Lung (tissue), 12 donors: Measurements from ENCODE around the gene SLC41A3. TPM values are rescaled to one million over a fixed set of nuclear protein-coding genes. Genes with fewer than 3 reads are reported as not detected.

ENCODE experiments used
- ATAC-seq: fragments of 200-7000 bp; cut with Tn5 transposase; one replicate; pipeline ENCODE4 v1.9.1; 2020; ENCODE audit warnings: moderate number of reproducible peaks; ENCODE audit not compliant: insufficient read depth, low FRiP score
- DNase-seq, 3 donors: peaks; one replicate each; pipeline ENCODE4 v3.0.0-alpha.2; 2013 to 2017
- H3K27ac ChIP-seq, 2 donors: one replicate each; pipeline ENCODE4 v1.5.1; 2013; ENCODE audit warnings: mild to moderate bottlenecking in 2 of 2, moderate library complexity in 2 of 2, control low read depth in 1 of 2, inconsistent platforms in 1 of 2, low read depth in 1 of 2, low read length in 1 of 2
- H3K27me3 ChIP-seq, 3 donors: one replicate each; pipeline ENCODE4 v1.5.1; 2013; ENCODE audit warnings: low read length in 2 of 3; ENCODE audit not compliant: control insufficient read depth in 3 of 3, insufficient read depth in 3 of 3
- H3K36me3 ChIP-seq, 4 donors: one replicate each; pipeline ENCODE4 v1.5.1; 2013; ENCODE audit warnings: low read length in 4 of 4, mild to moderate bottlenecking in 1 of 4, moderate library complexity in 1 of 4; ENCODE audit not compliant: control insufficient read depth in 4 of 4, insufficient read depth in 4 of 4
- H3K4me1 ChIP-seq, 5 donors: one replicate each; pipeline ENCODE4 v1.5.1; 2013; ENCODE audit warnings: low read length in 5 of 5, mild to moderate bottlenecking in 2 of 5, moderate library complexity in 1 of 5; ENCODE audit not compliant: control insufficient read depth in 5 of 5, insufficient read depth in 5 of 5
- H3K4me3 ChIP-seq: one replicate; pipeline ENCODE4 v1.5.1; 2013; ENCODE audit warnings: mild to moderate bottlenecking, control low read depth, moderate library complexity
- H3K9ac ChIP-seq, 2 donors: one replicate each; pipeline ENCODE4 v1.5.1; 2013; ENCODE audit warnings: low read length in 2 of 2, control low read depth in 1 of 2; ENCODE audit not compliant: insufficient read depth in 1 of 2
- H3K9me3 ChIP-seq, 4 donors: one replicate each; pipeline ENCODE4 v1.5.1; 2013; ENCODE audit warnings: low read length in 3 of 4, mild to moderate bottlenecking in 1 of 4, moderate library complexity in 1 of 4; ENCODE audit not compliant: control insufficient read depth in 4 of 4, insufficient read depth in 3 of 4
- WGBS, 2 donors: extraction: QIAGEN DNeasy Blood & Tissue Kit; methylation state at CpG; one replicate each; pipeline ENCODE4 v1.1.7; 2013; 5-methylcytosine and 5-hydroxymethylcytosine counted together
- polyA plus RNA-seq, 2 donors: library from polyadenylated mRNA; stranded (reverse); fragments of 200-250 nt; gene quantifications; one replicate each; pipeline ENCODE4 v1.2.1, GENCODE V29; 2013
- total RNA-seq, 2 donors: library from RNA; depleted of rRNA in 1 of 2; stranded (reverse); fragments of >200 nt in 1 of 2; gene quantifications; one replicate each; pipeline ENCODE4 v1.2.1, GENCODE V29; 2014 to 2021
- TF ChIP-seq, protein P1 (sequence below): IDR thresholded peaks from 2 replicates; pipeline ENCODE4 v1.5.1; 2012; ENCODE audit warnings: mild to moderate bottlenecking; ENCODE audit errors: control extremely low read depth, extremely low read depth
- donor health status: control.
- donor health status: control.
- donor health status: Bipolar disorder and iron deficiency.
- donor health status: healthy.
- donor health status: DM: yes; HTN: yes; CAD: no.

SLC41A3 gene
- total and polyA plus RNA-seq, 4 donors, result 16.9 to 50.2 (median 34.8) TPM

DNA sequence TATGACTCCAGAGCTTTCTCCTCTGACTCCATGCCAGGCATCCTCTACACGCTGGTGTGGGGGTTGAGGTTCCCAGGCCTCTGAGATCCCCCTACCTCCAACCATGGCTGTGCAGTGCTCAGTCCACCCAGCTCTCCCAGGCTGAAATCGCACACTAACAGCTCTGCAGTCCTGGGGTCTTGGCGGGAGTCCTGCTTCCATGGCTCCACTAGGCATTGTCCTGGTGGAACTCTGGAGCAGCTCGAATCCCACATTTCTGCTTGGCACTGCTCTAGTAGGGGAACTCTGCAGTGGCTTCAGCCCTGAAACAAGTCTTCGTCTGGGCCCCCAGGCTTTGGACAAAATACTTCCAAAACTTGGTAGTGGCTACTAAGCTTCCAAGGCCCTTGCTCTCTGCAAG lies 64.2 kb downstream of the SLC41A3 start:
- H3K9me3 ChIP-seq, result no peaks in the 10 kb centered on the region
- H3K4me3 ChIP-seq, result no peak overlapping the region
- H3K36me3 ChIP-seq, result peaks cover 4 to 35% (median 13%) of the 10 kb centered on the region in 4 donors
- H3K9ac ChIP-seq, result no peak overlapping the region
- 76 to 83% methylated on average over 5 of the region's 5 CpGs for WGBS, 2 donors
- H3K27me3 ChIP-seq, result no peaks in the 10 kb centered on the region
- DNase-seq (no peak), ATAC-seq (no peak)
- H3K4me1 ChIP-seq, result no peaks in the 10 kb centered on the region
- TF ChIP-seq, protein P1, sequence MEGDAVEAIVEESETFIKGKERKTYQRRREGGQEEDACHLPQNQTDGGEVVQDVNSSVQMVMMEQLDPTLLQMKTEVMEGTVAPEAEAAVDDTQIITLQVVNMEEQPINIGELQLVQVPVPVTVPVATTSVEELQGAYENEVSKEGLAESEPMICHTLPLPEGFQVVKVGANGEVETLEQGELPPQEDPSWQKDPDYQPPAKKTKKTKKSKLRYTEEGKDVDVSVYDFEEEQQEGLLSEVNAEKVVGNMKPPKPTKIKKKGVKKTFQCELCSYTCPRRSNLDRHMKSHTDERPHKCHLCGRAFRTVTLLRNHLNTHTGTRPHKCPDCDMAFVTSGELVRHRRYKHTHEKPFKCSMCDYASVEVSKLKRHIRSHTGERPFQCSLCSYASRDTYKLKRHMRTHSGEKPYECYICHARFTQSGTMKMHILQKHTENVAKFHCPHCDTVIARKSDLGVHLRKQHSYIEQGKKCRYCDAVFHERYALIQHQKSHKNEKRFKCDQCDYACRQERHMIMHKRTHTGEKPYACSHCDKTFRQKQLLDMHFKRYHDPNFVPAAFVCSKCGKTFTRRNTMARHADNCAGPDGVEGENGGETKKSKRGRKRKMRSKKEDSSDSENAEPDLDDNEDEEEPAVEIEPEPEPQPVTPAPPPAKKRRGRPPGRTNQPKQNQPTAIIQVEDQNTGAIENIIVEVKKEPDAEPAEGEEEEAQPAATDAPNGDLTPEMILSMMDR, result no peak
- no peak overlapping the region for H3K27ac ChIP-seq

- WGBS, 2 donors, result 84 to 92% methylated on average over 7 of the region's 7 CpGs
- Histone ChIP-seq H3K9ac (no peak overlapping the region), H3K9me3 (no peaks in the 10 kb centered on the region), H3K4me1 (no peaks in the 10 kb centered on the region), H3K4me3 (no peak overlapping the region), H3K27me3 (no peaks in the 10 kb centered on the region), H3K27ac (no peak overlapping the region), H3K36me3 (peaks cover 5 to 35% (median 11%) of the 10 kb centered on the region in 4 donors)
- DNase-seq (no peak), ATAC-seq (no peak)
- TF ChIP-seq, protein P1, result no peak
Observed at GRCh38 chr3:126018995-126019394, 64.9 kb downstream of the SLC41A3 start.

DNA sequence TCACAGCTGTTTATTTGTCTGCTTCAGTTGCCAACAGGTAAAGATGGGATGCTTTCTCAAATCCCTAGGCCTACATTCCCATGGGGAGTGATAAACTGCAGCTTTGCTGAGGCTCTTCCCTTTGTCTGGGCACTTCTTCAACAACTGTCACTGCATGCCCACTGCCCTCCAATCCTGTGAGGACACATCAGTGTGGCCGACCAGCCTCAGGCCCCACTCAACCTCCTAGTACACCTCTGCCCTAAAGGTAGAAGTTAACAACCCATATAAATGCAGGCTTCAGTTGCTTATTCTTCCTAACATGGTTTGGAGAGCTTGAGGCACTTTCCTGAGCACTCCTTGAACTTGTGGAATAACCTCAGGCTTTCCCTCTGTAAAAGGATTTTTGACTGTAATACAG lies 65.4 kb downstream of the SLC41A3 start:
- no peak overlapping the region for H3K9ac ChIP-seq
- peaks cover 5 to 34% (median 12%) of the 10 kb centered on the region in 4 donors for H3K36me3 ChIP-seq
- no peaks in the 10 kb centered on the region for H3K4me1 ChIP-seq
- DNase-seq, result no peak
- H3K4me3 ChIP-seq, result no peak overlapping the region
- no peaks in the 10 kb centered on the region for H3K27me3 ChIP-seq
- no peak for ATAC-seq
- H3K9me3 ChIP-seq, result no peaks in the 10 kb centered on the region
- no peak overlapping the region for H3K27ac ChIP-seq
- WGBS, 2 donors, result 82 to 93% methylated on average over 1 of the region's 1 CpG
- TF ChIP-seq, protein P1, result no peak

DNA sequence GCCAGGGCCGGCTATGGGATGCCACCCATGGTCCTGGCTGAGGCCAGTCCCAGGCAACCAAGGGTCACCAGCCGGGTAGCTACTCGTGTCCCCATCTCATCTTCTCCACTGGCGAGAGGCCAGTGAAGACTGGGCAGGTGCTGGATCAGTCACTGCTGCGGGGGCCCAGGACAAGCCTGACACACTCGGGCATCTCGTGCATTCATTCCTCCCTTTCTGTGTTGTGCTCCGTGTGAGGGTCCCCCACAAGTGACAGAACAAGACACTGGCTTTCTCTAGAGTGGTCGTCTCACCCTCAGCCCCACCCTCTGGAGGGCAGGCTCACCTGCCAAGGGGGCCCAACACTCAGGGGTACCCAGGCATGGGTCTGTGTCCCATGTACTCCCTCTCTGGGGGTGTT lies 66.6 kb downstream of the SLC41A3 start:
- WGBS, 2 donors, result 93 to 94% methylated on average over 9 of the region's 9 CpGs
- H3K4me1 ChIP-seq, result no peaks in the 10 kb centered on the region
- no peak overlapping the region for H3K27ac ChIP-seq
- DNase-seq (no peak), ATAC-seq (no peak)
- no peaks in the 10 kb centered on the region for H3K27me3 ChIP-seq
- H3K4me3 ChIP-seq, result no peak overlapping the region
- no peak overlapping the region for H3K9ac ChIP-seq
- H3K36me3 ChIP-seq, result peaks cover 2 to 28% (median 14%) of the 10 kb centered on the region in 4 donors
- H3K9me3 ChIP-seq, result no peaks in the 10 kb centered on the region
- TF ChIP-seq, protein P1, result no peak
